Measurements from ENCODE around the gene DRC7.

The DRC7 gene

DNA sequence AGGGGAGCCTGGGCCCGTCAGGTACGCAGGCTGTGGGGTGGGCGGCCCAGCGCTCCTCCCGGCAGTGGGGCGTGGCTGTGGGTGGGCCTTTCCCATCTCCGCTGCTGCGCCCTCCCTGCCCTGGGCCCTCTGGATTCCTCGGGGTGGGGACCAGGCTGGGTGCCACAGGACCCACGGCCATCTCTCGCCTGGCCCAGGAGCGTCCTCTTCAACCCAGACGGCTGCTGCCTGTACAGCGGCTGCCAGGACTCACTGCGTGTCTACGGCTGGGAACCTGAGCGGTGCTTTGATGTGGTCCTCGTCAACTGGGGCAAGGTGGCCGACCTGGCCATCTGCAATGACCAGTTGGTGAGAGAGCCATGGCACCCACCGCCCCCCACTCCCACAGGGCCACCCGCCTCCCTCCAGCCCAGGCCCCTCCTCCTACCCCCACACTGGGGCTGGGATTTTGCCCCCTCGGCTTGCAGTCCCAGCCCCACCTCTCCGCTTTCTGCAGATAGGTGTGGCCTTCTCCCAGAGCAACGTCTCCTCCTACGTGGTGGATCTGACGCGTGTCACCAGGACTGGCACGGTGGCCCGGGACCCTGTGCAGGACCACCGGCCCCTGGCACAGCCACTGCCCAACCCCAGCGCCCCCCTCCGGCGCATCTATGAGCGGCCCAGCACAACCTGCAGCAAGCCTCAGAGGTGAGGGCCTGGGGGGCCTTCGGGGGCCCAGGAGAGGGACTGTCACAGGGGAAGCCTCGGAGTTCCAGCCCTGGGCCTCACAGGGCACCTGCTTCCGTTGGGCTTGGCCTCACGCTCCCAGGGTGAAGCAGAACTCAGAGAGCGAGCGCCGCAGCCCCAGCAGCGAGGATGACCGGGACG is 58.2 kb downstream of the DRC7 start:
- Histone ChIP-seq H3K4me3 (no peak overlapping the region), H3K27ac (no peak overlapping the region), H3K9ac (ENCODE audit: insufficient read length) (no peak overlapping the region), H3K36me3 (ENCODE audit: insufficient read depth, low read length) (no peaks in the 10 kb centered on the region; the same call in 1 of the 2 replicates), H3K9me3 (ENCODE audit: low read depth, low read length) (no peaks in the 10 kb centered on the region)
- no peak for DNase-seq (ENCODE audit: low read depth, low spot score)
- TF ChIP-seq FOXP2 (optimal IDR thresholded peaks at IDR 0.05; ENCODE audit: control extremely low read depth, extremely low read length, insufficient read depth) (no peak), EZH2 (IDR thresholded peaks at IDR 0.05) (no peak), POLR2AphosphoS5 (IDR thresholded peaks at IDR 0.05; ENCODE audit: borderline replicate concordance, low read depth, low read length) (no peak)

DNA sequence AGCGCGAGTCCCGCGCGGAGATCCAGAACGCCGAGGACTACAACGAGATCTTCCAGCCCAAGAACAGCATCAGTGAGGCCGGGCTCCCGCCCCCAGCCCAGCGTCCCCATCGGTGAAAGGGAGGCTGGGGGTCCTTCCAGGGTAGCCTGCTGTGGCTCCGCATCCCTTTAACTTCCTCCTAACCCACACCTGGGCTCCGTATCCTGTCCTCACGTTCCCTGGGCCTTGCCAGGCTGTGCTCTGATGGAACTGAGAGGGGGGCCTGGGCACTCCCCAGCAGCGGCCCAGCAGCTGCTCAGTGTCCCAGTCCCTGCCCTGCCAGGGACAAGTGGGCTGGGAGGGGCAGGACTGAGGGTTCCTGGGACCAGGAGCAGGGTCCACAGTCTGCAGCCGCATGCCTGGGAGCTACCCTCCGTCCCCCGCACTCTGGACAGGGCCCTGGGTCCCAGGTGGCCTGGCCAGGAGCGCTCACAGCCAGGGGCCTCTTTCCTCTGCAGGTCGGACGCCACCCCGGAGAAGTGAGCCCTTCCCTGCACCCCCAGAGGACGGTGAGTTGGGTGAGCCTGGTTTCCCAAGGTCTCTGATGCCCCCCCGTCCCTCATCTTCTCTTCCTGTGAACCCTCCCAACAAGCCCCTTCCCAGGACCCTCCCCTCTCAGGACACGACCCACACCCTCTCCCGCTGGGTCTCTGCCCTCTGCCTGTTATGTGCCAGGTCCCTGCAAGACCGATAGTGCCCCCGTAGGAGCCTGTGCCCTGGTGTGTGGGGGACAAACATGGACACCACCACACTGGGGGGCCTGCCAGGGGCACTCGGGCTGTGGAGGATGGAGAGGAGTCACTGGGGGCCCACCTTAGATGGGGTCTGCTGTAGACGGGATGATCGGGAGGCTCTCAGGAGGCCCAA is 59.1 kb downstream of the DRC7 start:
- no peak for DNase-seq (ENCODE audit: low read depth, low spot score)
- H3K27ac ChIP-seq = no peak overlapping the region
- no peak overlapping the region for H3K4me3 ChIP-seq
- H3K9me3 ChIP-seq (ENCODE audit: low read depth, low read length) = no peaks in the 10 kb centered on the region
- TF ChIP-seq EZH2 (IDR thresholded peaks at IDR 0.05) (no peak), FOXP2 (optimal IDR thresholded peaks at IDR 0.05; ENCODE audit: control extremely low read depth, extremely low read length, insufficient read depth) (no peak), POLR2AphosphoS5 (IDR thresholded peaks at IDR 0.05; ENCODE audit: borderline replicate concordance, low read depth, low read length) (no peak)
- peaks cover under 1% of the 10 kb centered on the region; the same call in 1 of the 2 replicates for H3K36me3 ChIP-seq (ENCODE audit: insufficient read depth, low read length)
- no peak overlapping the region for H3K9ac ChIP-seq (ENCODE audit: insufficient read length)

DNA sequence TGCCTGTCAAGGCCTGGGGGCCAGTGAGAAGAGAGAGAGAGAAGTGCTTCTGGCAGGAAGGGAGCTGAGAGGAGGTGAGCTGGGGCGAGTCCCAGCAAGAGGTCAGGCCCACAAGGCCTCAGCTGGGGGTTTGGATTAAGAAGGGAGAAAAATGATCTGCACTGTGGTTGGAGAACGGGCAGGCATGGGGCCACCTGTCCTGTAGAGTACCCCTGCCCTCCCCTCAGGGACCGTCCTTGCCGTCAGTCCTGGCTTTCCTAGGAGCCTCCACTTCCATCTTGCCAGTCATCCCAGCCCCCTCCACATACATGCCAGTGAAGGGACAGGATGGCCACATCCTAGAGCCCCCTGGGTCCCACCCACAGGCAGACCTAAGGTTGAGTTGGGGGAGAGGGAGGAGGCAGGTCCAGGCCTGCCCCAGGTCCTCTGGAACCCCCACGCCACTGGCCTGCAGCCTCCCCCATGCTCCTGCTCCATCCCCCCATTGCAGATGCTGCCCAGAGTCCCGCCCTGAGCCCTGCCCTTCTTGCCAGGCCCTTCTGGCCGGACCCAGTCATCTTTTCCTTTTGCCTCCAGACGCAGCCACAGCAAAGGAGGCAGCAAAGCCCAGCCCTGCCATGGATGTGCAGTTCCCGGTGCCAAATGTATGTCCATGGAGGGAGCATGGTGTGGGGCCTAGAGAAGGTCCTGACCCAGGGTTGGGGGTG is 59.9 kb downstream of the DRC7 start:
- H3K36me3 ChIP-seq (ENCODE audit: insufficient read depth, low read length) = peaks cover 4% of the 10 kb centered on the region; the same call in 1 of the 2 replicates
- H3K9ac ChIP-seq (ENCODE audit: insufficient read length) = no peak overlapping the region
- no peaks in the 10 kb centered on the region for H3K9me3 ChIP-seq (ENCODE audit: low read depth, low read length)
- H3K4me3 ChIP-seq = no peak overlapping the region
- TF ChIP-seq FOXP2 (optimal IDR thresholded peaks at IDR 0.05; ENCODE audit: control extremely low read depth, extremely low read length, insufficient read depth) (no peak), POLR2AphosphoS5 (IDR thresholded peaks at IDR 0.05; ENCODE audit: borderline replicate concordance, low read depth, low read length) (no peak), EZH2 (IDR thresholded peaks at IDR 0.05) (no peak)
- DNase-seq (ENCODE audit: low read depth, low spot score) = no peak
- H3K27ac ChIP-seq = no peak overlapping the region

DNA sequence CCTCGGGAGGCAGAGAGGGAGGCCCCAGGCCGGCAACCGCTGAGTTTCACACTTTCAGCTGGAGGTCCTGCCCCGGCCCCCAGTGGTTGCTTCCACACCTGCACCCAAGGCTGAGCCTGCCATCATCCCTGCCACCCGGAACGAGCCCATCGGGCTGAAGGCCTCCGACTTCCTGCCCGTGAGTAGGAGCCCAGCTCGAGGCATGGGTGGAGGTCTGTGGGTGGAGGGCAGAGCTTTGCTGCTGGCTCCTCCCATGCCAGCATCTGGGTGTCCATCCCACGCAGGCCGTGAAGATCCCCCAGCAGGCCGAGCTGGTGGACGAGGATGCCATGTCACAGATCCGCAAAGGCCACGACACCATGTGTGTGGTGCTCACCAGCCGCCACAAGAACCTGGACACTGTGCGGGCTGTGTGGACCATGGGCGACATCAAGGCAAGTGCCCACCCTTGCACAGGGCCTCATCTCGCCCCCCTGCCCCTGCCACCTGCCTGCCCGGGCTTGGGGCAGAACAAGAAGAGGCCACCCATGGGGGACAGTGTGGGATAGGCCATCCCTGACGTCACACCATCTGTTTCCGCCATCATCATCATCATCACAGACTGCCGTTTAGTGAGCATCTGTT is 60.6 kb downstream of the DRC7 start:
- TF ChIP-seq POLR2AphosphoS5 (IDR thresholded peaks at IDR 0.05; ENCODE audit: borderline replicate concordance, low read depth, low read length) = no peak
- no peak for TF ChIP-seq FOXP2 (optimal IDR thresholded peaks at IDR 0.05; ENCODE audit: control extremely low read depth, extremely low read length, insufficient read depth)
- TF ChIP-seq EZH2 (IDR thresholded peaks at IDR 0.05) = no peak
- Histone ChIP-seq H3K9ac (ENCODE audit: insufficient read length) (no peak overlapping the region), H3K9me3 (ENCODE audit: low read depth, low read length) (no peaks in the 10 kb centered on the region), H3K4me3 (no peak overlapping the region), H3K27ac (no peak overlapping the region), H3K36me3 (ENCODE audit: insufficient read depth, low read length) (peaks cover 4% of the 10 kb centered on the region; the same call in 1 of the 2 replicates)
- DNase-seq (ENCODE audit: low read depth, low spot score) = no peak

DNA sequence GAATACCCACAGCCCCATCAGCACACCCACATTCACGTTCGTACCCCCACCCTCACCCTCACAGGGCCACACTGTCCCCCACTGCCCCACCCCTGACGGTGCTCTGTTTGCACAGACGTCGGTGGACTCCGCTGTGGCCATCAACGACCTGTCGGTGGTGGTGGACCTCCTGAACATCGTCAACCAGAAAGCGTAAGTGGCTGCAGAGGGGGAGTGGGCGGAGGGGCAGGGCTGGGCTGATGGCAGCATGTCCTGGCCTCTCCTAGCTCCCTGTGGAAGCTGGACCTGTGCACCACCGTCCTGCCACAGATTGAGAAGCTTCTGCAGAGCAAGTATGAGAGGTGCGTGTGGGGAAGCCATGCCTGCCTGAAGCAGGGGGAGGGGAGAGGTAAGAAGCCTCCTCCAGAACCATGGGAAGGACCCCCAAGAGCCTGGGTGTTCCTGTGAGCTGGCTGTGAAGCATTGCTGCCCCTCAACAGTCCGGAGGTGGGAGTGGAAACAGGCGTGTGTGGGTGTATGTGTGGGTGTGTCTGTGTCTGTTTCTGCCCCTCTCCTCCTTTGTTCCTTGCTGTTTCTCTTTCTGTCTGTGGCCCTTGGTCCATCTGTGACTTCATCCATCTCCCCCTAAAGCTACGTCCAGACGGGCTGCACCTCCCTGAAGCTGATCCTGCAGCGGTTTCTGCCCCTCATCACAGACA is 61.3 kb downstream of the DRC7 start:
- H3K27ac ChIP-seq = no peak overlapping the region

DNA sequence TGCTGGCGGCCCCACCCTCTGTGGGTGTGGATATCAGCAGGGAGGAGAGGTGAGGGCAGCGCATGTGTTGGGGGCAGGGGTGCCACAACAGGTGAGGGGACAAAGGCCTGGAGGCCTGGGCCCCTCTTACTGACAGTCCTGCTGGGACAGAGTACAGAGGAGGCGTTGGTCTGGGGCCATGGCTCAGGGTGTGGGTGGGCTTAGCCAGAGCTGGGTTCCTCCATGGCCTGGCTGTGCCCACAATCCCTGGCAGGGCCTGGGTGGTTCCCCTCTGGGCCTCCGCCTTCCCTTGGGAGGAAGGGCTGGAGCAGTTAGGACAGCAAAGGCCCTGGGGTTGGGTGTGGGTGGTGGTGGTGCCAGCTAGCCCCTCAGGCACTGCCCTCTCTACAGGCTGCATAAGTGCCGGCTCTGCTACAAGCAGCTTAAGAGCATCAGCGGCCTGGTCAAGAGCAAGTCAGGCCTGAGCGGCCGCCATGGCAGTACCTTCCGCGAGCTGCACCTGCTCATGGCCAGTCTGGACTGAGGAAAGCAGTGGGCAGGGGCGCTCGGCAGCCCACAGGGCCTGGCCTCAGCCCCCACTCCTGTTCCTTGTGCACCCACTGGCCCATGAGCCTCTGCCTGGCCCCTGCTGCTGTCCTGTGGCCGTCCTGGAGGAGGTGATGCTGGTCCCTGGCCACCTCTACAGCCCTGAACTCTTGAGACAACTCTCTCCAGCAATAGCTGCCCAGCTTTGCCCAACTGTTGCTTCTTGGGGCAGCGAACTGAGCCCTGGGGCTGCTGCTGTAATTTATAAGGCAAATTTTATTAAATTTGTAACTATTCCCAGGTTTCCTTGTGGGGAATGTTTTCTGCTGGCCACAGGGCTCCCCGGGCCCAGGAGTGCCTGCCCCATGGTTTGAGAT is 62.1 kb downstream of the DRC7 start:
- H3K9ac ChIP-seq (ENCODE audit: insufficient read length) = no peak overlapping the region
- no peaks in the 10 kb centered on the region for H3K9me3 ChIP-seq (ENCODE audit: low read depth, low read length)
- peak overlapping the region; percentile 46; the same call in 1 of the 2 replicates for H3K27ac ChIP-seq
- no peak overlapping the region for H3K4me3 ChIP-seq
- no peak for TF ChIP-seq FOXP2 (optimal IDR thresholded peaks at IDR 0.05; ENCODE audit: control extremely low read depth, extremely low read length, insufficient read depth)
- TF ChIP-seq EZH2 (IDR thresholded peaks at IDR 0.05) = no peak
- TF ChIP-seq POLR2AphosphoS5 (IDR thresholded peaks at IDR 0.05; ENCODE audit: borderline replicate concordance, low read depth, low read length) = no peak
- DNase-seq (ENCODE audit: low read depth, low spot score) = no peak
- peaks cover 4% of the 10 kb centered on the region; the same call in 1 of the 2 replicates for H3K36me3 ChIP-seq (ENCODE audit: insufficient read depth, low read length)

More for the DNA sequence above, 61.3 kb downstream of the DRC7 start:
- no peak overlapping the region for H3K9ac ChIP-seq (ENCODE audit: insufficient read length)
- peaks cover 4% of the 10 kb centered on the region; the same call in 1 of the 2 replicates for H3K36me3 ChIP-seq (ENCODE audit: insufficient read depth, low read length)
- H3K4me3 ChIP-seq = no peak overlapping the region
- DNase-seq (ENCODE audit: low read depth, low spot score) = no peak
- no peak for TF ChIP-seq FOXP2 (optimal IDR thresholded peaks at IDR 0.05; ENCODE audit: control extremely low read depth, extremely low read length, insufficient read depth)
- TF ChIP-seq EZH2 (IDR thresholded peaks at IDR 0.05) = no peak
- no peak for TF ChIP-seq POLR2AphosphoS5 (IDR thresholded peaks at IDR 0.05; ENCODE audit: borderline replicate concordance, low read depth, low read length)
- H3K9me3 ChIP-seq (ENCODE audit: low read depth, low read length) = no peaks in the 10 kb centered on the region
